GM19372 (cell line): ENCODE results near the gene RNF182.
"Not testable (repeated sequence)": the region's sequence is repeated elsewhere in the genome, so short reads cannot be mapped to it uniquely, and the experiment has no call there.

Experiments
- ATAC-seq: cut with Tn5 transposase; IDR thresholded peaks from one replicate; pipeline ENCODE4 v1.9.1; 2021; ENCODE audit warnings: mild to moderate bottlenecking, low read depth, moderate library complexity; ENCODE audit not compliant: unreplicated experiment

Gene RNF182

GRCh38 chr6:13952101-13952500 lies 27.3 kb downstream of the RNF182 start:
- no peak for ATAC-seq

GRCh38 chr6:13953061-13953705 lies 28.4 kb downstream of the RNF182 start:
- ATAC-seq, result no peak

DNA sequence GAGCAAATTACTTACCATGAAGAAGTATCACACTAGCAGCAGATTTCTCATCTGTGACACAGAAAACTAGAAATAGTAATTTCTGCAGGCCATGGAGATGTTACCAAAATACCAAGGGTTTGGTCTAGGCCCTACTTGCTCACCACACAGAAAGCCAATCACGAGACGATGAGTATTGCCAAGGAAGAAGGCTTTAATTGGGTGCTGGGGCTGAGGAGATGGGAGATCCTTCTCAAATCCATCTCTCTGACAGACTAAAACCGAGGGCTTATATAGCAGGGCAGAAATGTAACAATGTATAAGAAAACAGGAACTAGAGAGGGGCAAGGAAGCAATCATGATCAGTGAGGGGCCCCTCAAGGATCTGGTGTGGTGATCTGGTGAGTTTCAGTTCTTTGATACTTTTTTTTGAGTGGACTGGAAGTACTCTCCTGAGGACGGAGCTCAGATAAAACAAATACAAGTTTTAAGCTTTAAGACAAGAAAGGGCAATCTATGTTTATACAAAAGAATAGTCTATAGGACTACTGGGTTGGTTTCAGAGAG lies 40.9 kb downstream of the RNF182 start:
- ATAC-seq, result no peak

DNA sequence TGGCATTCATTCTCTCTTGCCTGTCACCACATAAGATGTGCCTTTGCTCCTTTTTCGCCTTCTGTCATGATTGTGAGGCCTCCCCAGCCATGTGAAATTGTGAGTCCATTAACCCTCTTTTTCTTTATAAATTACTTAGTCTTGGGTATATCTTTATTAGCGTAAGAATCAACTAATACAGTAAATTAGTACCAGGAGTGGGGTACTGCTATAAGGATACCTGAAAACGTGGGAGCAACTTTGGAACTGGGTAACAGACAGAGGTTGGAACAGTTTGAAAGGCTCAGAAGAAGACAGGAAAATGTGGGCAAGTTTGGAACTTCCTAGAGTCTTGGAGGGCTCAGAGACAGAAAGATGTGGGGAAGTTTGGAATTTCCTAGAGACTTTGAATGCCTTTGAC lies 46.6 kb downstream of the RNF182 start:
- ATAC-seq, result no peak

- not testable (repeated sequence) for ATAC-seq
Measured at GRCh38 chr6:13972602-13973001, 47.9 kb downstream of the RNF182 start.

DNA sequence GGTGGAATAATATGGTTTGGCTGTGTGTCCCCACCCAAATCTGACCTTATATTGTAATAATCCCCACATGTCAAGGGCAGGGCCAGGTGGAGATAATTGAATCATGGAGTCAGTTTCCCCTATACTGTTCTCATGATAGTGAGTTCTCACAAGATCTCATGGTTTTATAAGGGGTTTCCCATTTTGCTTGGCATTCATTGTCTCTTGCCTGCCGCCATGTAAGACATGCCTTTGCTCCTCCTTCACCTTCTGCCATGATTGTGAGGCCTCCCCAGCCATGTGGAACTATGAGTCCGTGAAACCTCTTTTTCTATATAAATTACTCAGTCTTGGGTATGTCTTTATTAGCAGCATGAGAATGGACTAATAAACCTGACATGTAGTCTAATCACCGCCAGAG lies 48.7 kb downstream of the RNF182 start:
- not testable (repeated sequence) for ATAC-seq

- no peak for ATAC-seq
Measured at GRCh38 chr6:13978102-13978640, 53.4 kb downstream of the RNF182 start.

DNA sequence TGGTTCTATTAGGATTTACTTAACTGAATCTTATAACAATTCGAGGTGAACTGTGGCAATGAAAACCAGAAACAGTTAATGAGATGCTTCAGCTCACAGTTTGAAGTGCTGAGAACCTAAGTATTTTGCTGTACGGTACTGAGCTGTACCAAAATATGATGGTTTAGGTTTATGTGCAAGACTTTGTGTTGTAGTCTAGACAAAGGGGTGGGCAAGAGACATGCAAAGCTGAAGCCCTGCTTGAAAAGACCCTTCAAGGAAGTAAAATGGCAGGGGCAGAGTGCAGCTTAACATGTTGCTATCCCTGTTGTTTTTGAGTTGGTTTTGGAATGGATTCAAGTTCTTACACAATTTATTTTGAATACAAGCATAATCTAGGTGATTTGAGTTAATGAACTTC lies 54.0 kb downstream of the RNF182 start:
- ATAC-seq, result no peak

DNA sequence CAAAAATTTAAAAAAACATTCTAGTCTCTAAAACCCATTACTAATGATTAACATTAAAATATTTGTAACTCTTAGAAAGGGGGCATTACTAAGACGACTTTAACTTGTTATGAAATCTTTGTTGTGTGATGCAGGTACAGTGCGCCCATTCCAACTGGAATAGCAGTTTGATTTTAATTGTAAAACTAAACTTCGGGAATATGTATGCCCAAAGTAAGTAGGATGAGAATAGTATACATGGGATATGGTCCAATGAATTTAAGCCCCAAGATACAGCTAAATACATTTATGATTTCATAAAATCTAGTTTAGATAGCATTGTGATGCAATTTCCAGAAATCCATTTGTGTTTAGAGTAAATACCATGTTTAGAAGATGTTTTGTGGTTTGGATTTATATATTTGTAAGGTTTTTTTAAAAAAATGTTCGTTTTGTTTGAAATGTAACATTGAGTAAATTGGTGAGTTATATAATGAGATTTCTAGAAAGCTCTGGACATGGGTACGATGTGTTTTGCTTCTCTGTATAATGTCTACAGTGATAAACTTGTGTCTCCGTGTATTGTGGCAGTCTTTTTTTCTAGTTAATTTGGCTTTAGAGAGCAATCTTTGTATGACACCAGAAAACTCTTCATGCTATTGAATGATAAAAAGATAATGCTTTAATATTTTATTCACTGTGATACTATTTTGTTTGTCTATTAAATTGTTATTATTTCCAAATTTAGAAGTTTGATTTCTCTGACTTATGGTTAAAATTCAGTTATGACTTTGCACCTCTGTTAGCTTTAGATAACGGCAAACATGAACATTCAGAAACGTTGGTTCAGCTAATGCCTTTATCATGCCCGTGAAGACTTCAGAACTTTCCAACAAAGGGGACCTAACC lies 54.8 kb downstream of the RNF182 start:
- ATAC-seq, result no peak

GRCh38 chr6:13980534-13980933 lies 55.8 kb downstream of the RNF182 start:
- ATAC-seq, result no peak

GRCh38 chr6:13985663-13986325 lies 61.0 kb downstream of the RNF182 start:
- ATAC-seq, result no peak

GRCh38 chr6:13986700-13987399 lies 62.1 kb downstream of the RNF182 start:
- no peak for ATAC-seq

DNA sequence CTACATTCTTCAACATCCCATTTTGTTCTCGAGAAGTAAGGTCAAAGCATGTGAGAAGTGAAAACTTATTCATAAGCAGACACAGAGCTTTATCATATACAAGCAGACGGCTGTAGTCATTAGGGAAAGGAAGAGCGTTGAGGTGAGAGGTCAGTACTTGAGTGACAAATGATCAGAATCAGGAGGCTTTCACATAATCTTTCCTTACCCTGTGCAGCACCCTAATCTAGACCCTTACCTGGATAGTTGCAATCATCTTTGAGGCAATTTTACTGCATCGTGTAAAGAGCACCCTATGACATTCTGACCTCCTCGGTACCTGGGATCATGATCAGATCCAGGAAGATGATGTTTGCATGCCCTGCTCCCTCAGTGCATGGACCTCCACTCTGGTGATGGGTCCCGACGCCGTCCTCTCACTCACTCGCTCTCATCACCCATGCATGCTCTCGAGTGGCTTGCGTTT lies 62.7 kb downstream of the RNF182 start:
- ATAC-seq, result no peak

DNA sequence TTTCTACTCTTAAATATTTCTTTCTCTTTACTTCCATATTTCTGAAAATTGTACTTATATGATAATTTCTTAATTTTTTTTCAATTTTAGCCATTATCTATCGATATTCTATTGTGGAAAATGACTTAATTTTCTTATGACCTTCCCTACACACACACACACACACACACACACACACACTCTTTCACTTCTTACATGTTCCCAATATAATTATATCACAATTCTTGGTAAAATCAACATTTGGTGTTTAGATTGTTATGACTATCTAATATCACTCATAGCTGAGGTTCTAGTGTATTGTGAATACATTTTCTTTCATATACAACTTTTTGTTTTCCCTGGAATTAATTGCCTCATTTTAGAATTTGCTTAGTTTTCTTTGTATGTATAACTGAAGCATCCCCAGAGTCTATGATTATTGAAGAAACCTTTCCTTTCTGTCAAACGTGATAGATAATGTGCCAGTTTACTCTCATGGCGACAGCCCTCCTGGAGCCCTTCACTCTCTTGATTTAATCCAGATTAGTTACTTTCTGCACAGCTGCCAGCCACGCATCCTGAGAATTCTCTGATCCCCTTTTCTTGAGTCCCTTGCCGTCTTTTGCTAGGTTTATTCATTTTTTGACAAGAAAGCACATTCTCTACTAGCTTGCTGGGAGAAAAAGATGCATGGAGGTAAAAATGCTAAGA lies 63.4 kb downstream of the RNF182 start:
- ATAC-seq, result no peak

GRCh38 chr6:13988908-13989307 lies 64.2 kb downstream of the RNF182 start:
- ATAC-seq, result no peak

DNA sequence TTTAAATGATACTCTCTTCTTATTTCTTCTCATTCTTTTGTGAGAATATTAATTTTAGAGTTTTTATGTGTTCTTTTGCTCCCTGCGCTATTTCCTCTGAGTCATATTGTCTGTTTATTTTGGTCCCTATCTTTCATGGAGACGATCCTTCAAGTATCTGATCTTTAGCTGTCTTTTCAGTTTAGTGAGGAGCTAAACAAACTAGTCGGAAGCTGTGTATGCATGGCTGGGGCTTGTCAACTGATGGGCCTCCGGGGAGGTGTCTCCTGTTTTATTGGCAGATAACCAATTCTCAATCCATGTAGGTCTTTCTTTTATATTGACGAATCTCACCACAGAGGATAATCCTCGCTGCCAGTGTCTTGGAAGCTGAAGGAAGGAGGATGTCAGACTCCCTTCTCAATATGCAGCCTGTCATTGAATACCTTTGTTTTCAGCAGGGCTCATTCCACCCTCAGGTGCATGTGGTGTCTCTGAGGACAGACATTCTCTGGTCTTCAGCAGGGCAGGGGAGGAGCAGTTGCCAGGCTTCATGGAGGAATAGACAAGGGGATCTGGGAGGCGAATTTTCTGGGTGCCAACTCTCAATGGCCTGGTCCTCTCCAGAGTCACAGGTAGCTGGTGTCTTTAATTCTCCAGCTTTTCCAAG lies 64.9 kb downstream of the RNF182 start:
- no peak for ATAC-seq

DNA sequence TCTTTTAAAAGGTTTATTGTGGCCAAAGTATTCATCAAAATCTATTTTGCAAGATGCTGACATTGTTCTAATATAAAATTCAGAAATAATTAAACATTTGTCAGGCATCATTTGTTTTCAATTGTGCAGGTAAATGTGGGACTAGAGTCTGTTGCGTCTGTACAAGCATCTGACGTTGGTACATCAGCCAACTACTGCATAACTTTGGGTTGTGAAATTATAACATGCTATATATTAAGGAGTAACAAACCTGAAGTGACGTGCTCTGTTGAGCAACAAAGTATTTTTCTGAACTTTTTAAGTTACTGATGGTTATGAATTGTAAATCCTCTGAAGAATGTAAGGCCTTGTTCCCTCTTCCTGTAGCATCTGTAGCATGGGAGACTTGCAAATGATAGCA lies 66.0 kb downstream of the RNF182 start:
- ATAC-seq, result no peak

DNA sequence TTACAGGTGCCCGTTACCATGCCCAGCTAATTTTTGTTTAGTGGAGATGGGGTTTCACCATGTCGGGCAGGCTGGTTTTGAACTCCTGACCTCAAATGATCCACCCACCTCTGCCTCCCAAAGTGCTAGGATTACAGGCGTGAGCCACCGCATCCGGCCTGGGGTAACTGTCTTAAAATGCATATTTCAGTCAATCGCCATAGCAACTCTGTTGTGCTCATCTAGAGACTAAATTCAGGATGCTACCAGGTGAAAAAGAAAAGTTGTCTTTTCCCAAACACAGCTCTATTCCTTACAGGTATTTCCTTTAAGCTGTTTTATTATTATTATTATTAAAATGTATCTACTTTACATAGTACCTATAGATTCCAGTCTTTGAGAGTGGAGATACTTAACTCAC lies 66.6 kb downstream of the RNF182 start:
- ATAC-seq, result no peak

- ATAC-seq, result no peak
Measured at GRCh38 chr6:13992417-13993055, 67.8 kb downstream of the RNF182 start.
